ENCODE data around the gene TENM3. TPM values are rescaled to one million over a fixed set of nuclear protein-coding genes. Genes with fewer than 3 reads are reported as not detected.

Gene TENM3
- total RNA-seq, 1 experiment from 2014 or later: 40.5 TPM

GRCh38 chr4:182449186-182449929, 206.2 kb downstream of the TENM3 start:
- no peak for DNase-seq (ENCODE audit: low read depth)

GRCh38 chr4:182449930-182450439, 206.8 kb downstream of the TENM3 start:
- DNase-seq (ENCODE audit: low read depth): no peak

DNA sequence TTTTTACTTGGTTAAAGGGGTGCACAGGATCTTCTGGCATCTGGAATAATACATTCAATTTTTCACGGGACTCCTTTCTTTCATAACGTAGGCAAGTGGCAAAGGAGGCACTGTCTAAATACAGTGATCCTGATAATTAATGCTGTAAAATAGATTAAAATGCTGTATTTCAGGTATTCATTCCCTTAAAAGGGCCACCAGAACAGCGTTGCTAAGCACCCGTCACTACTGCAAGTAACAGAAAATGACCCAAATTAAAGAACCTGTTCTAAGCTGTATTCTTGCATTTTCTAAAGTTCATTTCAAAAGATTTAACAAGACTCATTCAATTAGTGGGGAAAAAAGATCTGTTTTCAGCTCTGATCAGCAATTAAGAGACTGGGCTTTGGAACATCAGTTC, 208.2 kb downstream of the TENM3 start:
- no peak for DNase-seq (ENCODE audit: low read depth)

DNA sequence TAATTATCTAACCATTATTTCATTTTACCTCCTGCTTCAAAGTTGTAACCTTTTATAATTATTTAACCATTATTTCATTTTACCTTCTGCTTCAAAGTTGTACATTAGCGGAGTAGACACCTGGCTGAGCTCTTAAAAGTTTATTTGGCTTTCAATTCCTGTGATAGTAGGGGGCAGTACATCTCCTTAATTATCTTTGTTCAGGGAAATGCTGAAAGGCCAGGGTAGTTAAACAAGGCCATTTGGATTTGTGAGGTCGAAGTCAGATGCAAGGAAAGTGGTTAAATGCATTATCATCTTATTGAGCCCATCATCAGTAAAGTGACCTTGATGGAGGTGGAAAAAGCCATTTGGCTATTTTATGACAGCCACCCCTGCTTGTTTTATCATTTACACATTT, 210.6 kb downstream of the TENM3 start:
- DNase-seq (ENCODE audit: low read depth): no peak

DNA sequence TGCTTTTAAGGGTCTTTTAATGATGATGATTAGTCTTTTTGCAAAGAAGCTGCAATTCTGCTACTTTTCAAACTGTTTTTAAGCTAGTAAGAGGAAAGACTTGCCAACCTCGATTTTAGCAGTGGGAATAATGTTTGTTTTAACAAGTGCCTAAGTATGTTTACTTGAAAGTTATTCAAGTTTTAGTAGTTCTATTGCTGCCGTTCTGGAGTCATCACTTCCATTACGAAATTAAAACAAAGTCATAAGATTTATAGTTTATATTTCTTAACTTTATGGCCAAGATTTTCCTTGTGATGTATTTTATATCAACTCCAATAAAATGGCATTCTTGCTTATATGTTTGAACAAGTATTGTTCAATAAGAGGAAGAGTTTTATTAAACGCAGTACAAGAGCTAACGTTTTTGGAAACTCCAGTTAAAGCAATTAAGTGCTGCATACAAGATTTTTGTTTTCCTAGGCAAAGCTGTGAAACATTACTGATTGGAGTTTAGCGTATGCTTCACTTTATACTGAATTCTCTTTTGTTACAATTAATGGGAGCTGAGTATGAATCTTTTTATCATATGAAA, 211.3 kb downstream of the TENM3 start:
- no peak for DNase-seq (ENCODE audit: low read depth)

DNA sequence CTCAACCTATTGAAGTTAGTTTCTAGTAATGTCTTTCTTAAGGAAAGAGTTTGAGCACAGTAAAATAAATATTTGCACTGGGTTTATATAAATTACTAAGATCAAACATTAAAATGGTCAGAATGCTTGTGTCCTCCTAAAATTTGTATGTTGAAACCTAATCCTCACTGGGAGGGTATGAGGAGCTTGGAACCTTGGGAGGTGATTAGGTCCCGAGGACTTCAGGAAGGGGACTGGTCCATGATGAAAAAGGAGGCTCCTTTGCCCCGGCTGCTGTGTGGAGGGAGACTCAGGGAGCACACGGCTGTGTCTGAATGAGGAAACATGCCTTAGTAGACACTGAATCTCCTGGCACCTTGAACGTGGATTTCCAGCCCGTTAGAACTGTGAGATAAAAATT, 221.9 kb downstream of the TENM3 start:
- DNase-seq (ENCODE audit: low read depth): no peak

GRCh38 chr4:182465979-182466378, 222.8 kb downstream of the TENM3 start:
- no peak for DNase-seq (ENCODE audit: low read depth)

DNA sequence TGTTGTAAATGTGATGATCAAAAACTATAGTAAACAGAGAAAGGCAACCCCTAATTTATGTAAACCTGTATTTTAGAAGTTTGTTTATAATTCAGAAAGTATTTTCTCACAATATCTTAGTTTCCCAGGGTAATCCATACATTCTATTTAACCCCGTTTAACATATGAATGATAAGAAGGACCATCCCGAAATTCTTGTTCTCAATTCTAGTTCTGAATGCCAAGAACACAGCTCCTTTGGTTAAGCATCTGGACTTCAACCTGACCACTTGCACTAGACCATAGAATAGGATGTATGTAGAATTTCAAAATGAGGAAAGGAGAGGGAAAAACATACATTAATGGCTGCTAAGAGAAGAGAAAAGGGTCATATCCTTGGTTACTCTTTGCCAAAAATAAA, 227.0 kb downstream of the TENM3 start:
- DNase-seq (ENCODE audit: low read depth): no peak

DNA sequence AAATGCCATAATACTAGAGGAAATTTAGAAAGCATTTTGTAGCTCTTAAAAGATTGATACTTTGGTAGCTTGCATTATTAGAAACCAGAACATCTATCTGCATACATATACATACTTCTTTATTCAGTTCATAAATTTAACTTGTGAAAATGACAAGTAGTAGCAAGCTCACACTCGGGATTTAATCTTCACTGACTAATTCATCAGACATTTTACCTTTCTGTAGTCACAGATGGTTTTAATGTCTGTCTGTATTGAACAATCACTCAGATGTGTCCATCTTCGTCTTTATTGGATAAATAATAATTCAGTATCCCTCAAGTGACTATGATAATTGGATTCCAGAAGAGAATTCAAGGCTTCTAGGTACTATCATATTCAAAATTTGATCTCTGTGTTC, 232.3 kb downstream of the TENM3 start:
- no peak for DNase-seq (ENCODE audit: low read depth)

GRCh38 chr4:182478475-182478874, 235.3 kb downstream of the TENM3 start:
- no peak for DNase-seq (ENCODE audit: low read depth)

DNA sequence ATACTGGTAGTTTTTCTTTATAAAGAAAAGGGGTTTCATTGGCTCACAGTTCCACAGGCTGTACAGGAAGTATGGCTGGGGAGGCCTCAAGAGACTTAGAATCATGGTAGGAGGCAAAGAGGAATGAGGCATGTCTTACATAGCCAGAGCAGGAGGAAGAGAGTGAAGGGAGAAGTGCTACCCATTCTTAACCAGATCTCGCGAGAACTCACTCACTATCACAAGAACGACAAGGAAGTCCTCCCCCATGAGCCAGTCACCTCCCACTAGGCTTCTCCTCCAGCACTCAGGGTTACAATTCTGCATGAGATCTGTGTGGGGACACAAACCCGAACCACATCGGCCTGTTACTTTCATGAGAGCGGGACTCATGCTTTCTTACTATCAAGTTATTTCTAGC, 240.5 kb downstream of the TENM3 start:
- DNase-seq (ENCODE audit: low read depth): no peak

- DNase-seq (ENCODE audit: low read depth): no peak
Observed at GRCh38 chr4:182486881-182487280, 243.7 kb downstream of the TENM3 start.

DNA sequence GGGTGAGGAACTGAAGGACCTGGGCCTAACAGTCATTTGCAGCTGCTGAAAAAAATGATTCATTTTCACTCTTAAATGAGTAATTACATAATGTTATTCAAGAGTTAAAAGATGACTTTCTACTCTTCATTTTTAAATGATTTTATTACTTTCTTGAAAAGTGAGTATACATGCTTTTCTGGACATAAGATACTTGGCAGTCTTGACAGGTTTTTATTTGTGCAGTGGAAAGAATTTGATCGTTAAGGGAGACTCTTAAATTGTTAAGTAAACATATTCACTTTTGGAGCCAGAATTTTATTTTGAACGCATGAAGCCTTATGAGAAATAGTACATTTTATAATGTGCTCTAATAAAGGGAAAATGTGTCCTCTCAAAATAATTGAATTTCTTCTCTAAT, 245.7 kb downstream of the TENM3 start:
- no peak for DNase-seq (ENCODE audit: low read depth)

GRCh38 chr4:182489607-182490006, 246.4 kb downstream of the TENM3 start:
- no peak for DNase-seq (ENCODE audit: low read depth)

- DNase-seq (ENCODE audit: low read depth): no peak
Observed at GRCh38 chr4:182491719-182492118, 248.5 kb downstream of the TENM3 start.

DNA sequence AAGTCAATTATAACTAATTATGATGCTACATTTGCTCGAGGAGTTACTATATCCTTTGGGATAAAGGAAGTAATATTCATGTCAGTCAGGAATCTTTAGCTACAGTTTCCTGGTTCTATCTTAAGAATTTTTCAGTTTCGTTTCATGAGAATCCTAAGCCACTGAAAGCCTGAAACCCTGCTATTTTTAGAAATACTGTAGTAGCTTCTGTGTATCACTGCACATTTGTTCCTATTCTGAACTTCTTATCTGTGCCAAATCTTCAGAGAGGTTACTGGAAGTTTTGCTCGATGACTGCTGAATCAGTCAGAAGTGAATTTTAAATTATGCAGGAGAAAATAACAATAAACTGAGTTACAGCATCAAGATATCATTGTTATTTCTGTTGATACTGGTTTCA, 249.2 kb downstream of the TENM3 start:
- no peak for DNase-seq (ENCODE audit: low read depth)

- no peak for DNase-seq (ENCODE audit: low read depth)
Observed at GRCh38 chr4:182493377-182493776, 250.2 kb downstream of the TENM3 start.

GRCh38 chr4:182494103-182494502, 250.9 kb downstream of the TENM3 start:
- DNase-seq (ENCODE audit: low read depth): no peak

- DNase-seq (ENCODE audit: low read depth): no peak
Observed at GRCh38 chr4:182495031-182495430, 251.8 kb downstream of the TENM3 start.

- DNase-seq (ENCODE audit: low read depth): no peak
Observed at GRCh38 chr4:182495645-182496385, 252.6 kb downstream of the TENM3 start.

GRCh38 chr4:182496408-182496807, 253.2 kb downstream of the TENM3 start:
- no peak for DNase-seq (ENCODE audit: low read depth)

GRCh38 chr4:182502064-182502463, 258.9 kb downstream of the TENM3 start:
- DNase-seq (ENCODE audit: low read depth): no peak

- no peak for DNase-seq (ENCODE audit: low read depth)
Observed at GRCh38 chr4:182504463-182504862, 261.3 kb downstream of the TENM3 start.

Measured in Daoy (cell line).